Kidney (tissue), 14 donors: ENCODE measurements around the gene TMF1. TPM values are rescaled to one million over a fixed set of nuclear protein-coding genes. Genes with fewer than 3 reads are reported as not detected.

Experiments used
- DNase-seq, 5 donors: peaks; one replicate each; pipeline ENCODE4 v3.0.0-alpha.2; 2013 to 2020
- FAIRE-seq: peaks from 2 replicates; lab custom pipeline; 2012; peaks lifted over from hg19 to GRCh38; lab: Jason Lieb, UNC
- H3K27ac ChIP-seq, 2 donors: one replicate each; pipeline ENCODE4 v1.7.0; 2013; ENCODE audit warnings: low read depth in 2 of 2, low read length in 2 of 2, inconsistent platforms in 1 of 2
- H3K27me3 ChIP-seq: one replicate; pipeline ENCODE4 v1.7.1; 2013; ENCODE audit warnings: low read length, inconsistent platforms; ENCODE audit not compliant: control insufficient read depth, insufficient read depth
- H3K36me3 ChIP-seq, 3 donors: one replicate each; pipeline versions ENCODE4 v1.7.0 to v1.7.1; 2013; ENCODE audit warnings: low read length in 3 of 3, control low read depth in 1 of 3, inconsistent platforms in 1 of 3; ENCODE audit not compliant: insufficient read depth in 3 of 3, control insufficient read depth in 2 of 3
- H3K4me1 ChIP-seq, 3 donors: one replicate each; pipeline versions ENCODE4 v1.7.0 to v1.7.1; 2013; ENCODE audit warnings: low read length in 3 of 3, inconsistent platforms in 1 of 3, low read depth in 1 of 3; ENCODE audit not compliant: control insufficient read depth in 2 of 3, insufficient read depth in 2 of 3
- H3K4me3 ChIP-seq, 3 donors: one replicate each; pipeline versions ENCODE4 v1.7.0 to v1.8.1; 2013; ENCODE audit warnings: low read length in 3 of 3, control low read depth in 1 of 3, inconsistent platforms in 1 of 3
- H3K9ac ChIP-seq, 3 donors: one replicate each; pipeline versions ENCODE4 v1.7.0 to v1.7.1; 2013; ENCODE audit warnings: low read length in 3 of 3, control low read depth in 1 of 3, inconsistent platforms in 1 of 3
- H3K9me3 ChIP-seq, 3 donors: one replicate each; pipeline versions ENCODE4 v1.7.0 to v1.7.1; 2013; ENCODE audit warnings: low read length in 3 of 3, control low read depth in 1 of 3, inconsistent platforms in 1 of 3; ENCODE audit not compliant: control insufficient read depth in 2 of 3, insufficient read depth in 1 of 3
- intact Hi-C: fragments of 100-400 bp; cut with DNase I; formaldehyde crosslinking; loops from one replicate; pipeline ENCODE4 v1.11.1; 2022
- polyA plus RNA-seq: library from polyadenylated mRNA; stranded (reverse); fragments of 350-450 nt; fragmentation: Illumina TruSeq; extraction: RNeasy Lipid Tissue Mini Kit (QIAGEN cat#74804); gene quantifications from one replicate; pipeline ENCODE4 v1.2.3, GENCODE V29; 2014; ENCODE audit warnings: low read depth, low replicate concordance; ENCODE audit not compliant: insufficient read depth
- total RNA-seq: library from RNA; stranded (reverse); fragmentation: NEBNext Ultra II Directional; extraction: Animal tissue kit (Norgen Biotek cat#: 25700); gene quantifications from one replicate; pipeline ENCODE4 v1.2.1, GENCODE V29; 2021
- TF ChIP-seq, protein P1 (sequence below): IDR thresholded peaks from 3 replicates; pipeline ENCODE4 v1.5.1; 2012; ENCODE audit warnings: mild to moderate bottlenecking, moderate library complexity, borderline replicate concordance; ENCODE audit not compliant: insufficient read depth; ENCODE audit errors: extremely low read depth
- donor health status: control.
- donor health status: control.
- donor health status: control.
- donor health status: control.
- donor health status: control.
- donor health status: DM: yes; HTN: yes; CAD: no.
- donor health status: Normal renal cell carcinoma (clear cell type).

TMF1 gene
- total and polyA plus RNA-seq, 2 donors from 2014 or later = 6.5 to 38.8 TPM

DNA sequence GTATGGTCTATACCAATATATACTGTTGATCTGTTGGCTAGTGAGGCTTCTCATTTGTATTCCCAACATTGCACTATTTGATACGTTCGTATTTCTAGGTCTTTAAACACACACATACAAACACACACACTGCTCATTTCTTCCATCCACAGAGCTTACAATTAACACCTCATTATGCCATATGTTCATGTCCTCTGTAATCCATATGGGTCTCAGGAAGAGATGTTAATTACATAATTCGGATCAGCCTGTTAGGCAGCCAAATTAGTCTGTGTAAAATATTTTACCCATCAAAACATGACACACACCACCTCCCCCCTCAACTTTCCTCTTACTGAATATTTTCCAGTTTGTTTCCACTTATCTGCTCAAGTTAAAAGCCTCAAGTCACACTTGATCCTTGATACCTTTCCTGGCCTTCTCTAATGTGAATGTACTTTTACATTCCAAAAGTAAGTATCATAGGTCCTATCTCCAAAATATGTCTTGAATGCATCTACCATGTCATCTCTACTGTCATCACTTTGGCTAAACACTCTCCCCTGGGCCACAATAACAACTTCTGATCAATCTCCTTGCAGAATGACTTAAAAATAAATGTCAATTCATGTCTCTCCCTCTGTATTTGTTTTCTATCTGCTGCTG, 66.9 kb downstream of the TMF1 start:
- H3K4me1 ChIP-seq = no peaks in the 10 kb centered on the region
- no peaks in the 10 kb centered on the region for H3K9me3 ChIP-seq
- FAIRE-seq = no peak
- peaks cover 0 to 15% (median 10%) of the 10 kb centered on the region in 3 donors for H3K36me3 ChIP-seq
- H3K27me3 ChIP-seq = no peaks in the 10 kb centered on the region
- TF ChIP-seq, protein P1, sequence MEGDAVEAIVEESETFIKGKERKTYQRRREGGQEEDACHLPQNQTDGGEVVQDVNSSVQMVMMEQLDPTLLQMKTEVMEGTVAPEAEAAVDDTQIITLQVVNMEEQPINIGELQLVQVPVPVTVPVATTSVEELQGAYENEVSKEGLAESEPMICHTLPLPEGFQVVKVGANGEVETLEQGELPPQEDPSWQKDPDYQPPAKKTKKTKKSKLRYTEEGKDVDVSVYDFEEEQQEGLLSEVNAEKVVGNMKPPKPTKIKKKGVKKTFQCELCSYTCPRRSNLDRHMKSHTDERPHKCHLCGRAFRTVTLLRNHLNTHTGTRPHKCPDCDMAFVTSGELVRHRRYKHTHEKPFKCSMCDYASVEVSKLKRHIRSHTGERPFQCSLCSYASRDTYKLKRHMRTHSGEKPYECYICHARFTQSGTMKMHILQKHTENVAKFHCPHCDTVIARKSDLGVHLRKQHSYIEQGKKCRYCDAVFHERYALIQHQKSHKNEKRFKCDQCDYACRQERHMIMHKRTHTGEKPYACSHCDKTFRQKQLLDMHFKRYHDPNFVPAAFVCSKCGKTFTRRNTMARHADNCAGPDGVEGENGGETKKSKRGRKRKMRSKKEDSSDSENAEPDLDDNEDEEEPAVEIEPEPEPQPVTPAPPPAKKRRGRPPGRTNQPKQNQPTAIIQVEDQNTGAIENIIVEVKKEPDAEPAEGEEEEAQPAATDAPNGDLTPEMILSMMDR = no peak
- intact Hi-C loops = no loop called here
- no peak overlapping the region for H3K4me3 ChIP-seq
- no peak overlapping the region for H3K9ac ChIP-seq
- H3K27ac ChIP-seq = no peak overlapping the region
- no peak for DNase-seq

DNA sequence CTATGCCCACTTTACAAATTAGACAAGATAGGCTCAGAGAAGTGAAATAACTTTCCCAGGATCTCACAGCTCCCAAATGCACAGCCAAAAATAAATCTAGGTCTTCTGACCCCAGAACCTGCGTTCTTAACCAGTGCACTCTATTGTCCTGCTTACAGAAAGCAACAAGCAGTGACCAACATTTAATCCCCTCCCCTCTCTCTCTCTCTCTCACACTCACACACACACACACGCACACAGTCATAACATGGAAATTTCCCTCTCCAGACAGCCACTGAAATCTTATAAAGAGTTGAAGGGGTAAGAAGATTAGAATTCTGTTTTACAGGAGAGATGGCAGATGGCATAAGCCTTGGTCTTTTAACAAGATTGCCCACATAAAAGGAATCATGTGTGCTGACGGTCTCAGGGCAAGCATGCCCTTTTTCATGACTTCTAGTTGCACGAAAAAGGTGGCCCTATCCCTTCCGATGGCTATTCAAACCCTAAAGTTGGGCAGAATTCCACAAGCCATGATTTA, 68.1 kb downstream of the TMF1 start:
- no peaks in the 10 kb centered on the region for H3K9me3 ChIP-seq
- H3K27ac ChIP-seq = no peak overlapping the region
- no peak for DNase-seq
- H3K36me3 ChIP-seq = peaks cover 0 to 16% (median 15%) of the 10 kb centered on the region in 3 donors
- H3K4me3 ChIP-seq = no peak overlapping the region
- FAIRE-seq = no peak
- TF ChIP-seq, protein P1 = no peak
- no peak overlapping the region for H3K9ac ChIP-seq
- H3K4me1 ChIP-seq = no peaks in the 10 kb centered on the region
- H3K27me3 ChIP-seq = no peaks in the 10 kb centered on the region
- intact Hi-C loops = no loop called here

DNA sequence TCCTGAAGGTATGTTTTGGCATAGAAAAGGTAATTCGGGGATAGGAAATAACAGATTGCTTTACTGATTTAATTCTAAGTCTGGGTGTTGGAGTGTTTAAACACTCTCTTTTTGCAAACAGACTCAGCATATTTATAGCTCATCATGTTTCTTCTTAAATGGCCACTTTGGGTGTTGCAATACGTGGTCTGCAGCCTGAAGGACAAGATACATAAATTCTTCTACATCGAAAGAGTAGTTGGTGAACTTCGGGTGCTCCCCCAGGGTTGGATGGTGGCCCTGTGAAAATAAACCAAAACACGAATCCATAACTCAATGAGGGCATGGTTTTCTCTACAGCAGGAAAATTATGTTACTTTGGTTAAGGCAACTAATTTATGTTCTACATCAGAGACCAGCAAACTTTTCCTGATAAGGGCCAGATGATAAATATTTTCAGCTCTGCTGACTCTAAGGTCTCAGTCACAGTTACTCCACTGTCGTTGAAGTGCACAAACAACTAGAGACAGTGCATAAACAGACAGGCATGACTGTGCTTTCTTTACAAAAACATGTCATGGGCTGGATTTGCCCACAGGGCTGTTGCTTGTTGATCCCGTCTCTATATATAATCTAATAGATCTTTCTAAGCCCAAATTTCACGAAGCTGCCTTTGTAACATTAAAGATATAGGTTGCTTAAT, 74.5 kb downstream of the TMF1 start:
- H3K9me3 ChIP-seq = no peaks in the 10 kb centered on the region
- peaks cover 0 to 9% (median 6%) of the 10 kb centered on the region in 3 donors for H3K36me3 ChIP-seq
- no peaks in the 10 kb centered on the region for H3K27me3 ChIP-seq
- H3K4me1 ChIP-seq = no peaks in the 10 kb centered on the region
- no peak for FAIRE-seq
- H3K9ac ChIP-seq = no peak overlapping the region
- H3K4me3 ChIP-seq = no peak overlapping the region
- intact Hi-C loops = no loop called here
- TF ChIP-seq, protein P1 = no peak
- no peak overlapping the region for H3K27ac ChIP-seq
- peak in 2 of 5 donors; percentile 9 to 10 for DNase-seq
